Caco-2 (cell line): ENCODE measurements around the gene DNLZ. TPM values are rescaled to one million over a fixed set of nuclear protein-coding genes. Genes with fewer than 3 reads are reported as not detected.

Source experiments
- BruUV-seq: library from RNA; stranded (reverse); fragments of 400-500 nt; replicated peaks from 2 replicates; lab custom pipeline; 2021; lab: Mats Ljungman, UMichigan
- CTCF ChIA-PET: fragments of 300-600 bp; sonication (Branson Sonifier 250); formaldehyde crosslinking; loops from one replicate; lab custom pipeline; 2022; ENCODE audit warnings: antibody characterized with exemption; lab: Charles Lee
- POLR2A ChIA-PET: fragments of 300-600 bp; sonication (Branson Sonifier 250); formaldehyde crosslinking; loops from one replicate; lab custom pipeline; 2022; ENCODE audit warnings: antibody characterized with exemption; lab: Charles Lee
- DNase-seq, 2 experiments: peaks; one replicate each; pipeline versions ENCODE4 v3.0.0 to v3.0.0-alpha.2; 2020 to 2022
- H3K27me3 ChIP-seq: replicated peaks from 2 replicates; pipeline ENCODE4 v1.6.0; 2011; ENCODE audit warnings: low read length; ENCODE audit not compliant: control insufficient read depth, insufficient read depth
- H3K36me3 ChIP-seq: 2 replicates; pipeline ENCODE4 v1.5.1; 2011; ENCODE audit warnings: low read length; ENCODE audit not compliant: control insufficient read depth, insufficient read depth
- H3K4me1 ChIP-seq: fragments of 250-450 bp; sonication (Bioruptor Pico); 2 replicates; pipeline ENCODE4 v1.5.1; 2020; ENCODE audit warnings: mild to moderate bottlenecking
- H3K4me3 ChIP-seq: 2 replicates; pipeline ENCODE4 v1.5.1; 2011; ENCODE audit warnings: low read depth, mild to moderate bottlenecking, control low read depth, low read length
- H3K9me3 ChIP-seq: fragments of 250-450 bp; sonication (Bioruptor Pico); 2 replicates; pipeline ENCODE4 v1.5.1; 2020; ENCODE audit warnings: mild to moderate bottlenecking, moderate library complexity
- H3K27ac Mint-ChIP-seq: one replicate; pipeline ENCODE4 v1.8.0; 2022; ENCODE audit warnings: mixed read lengths; ENCODE audit not compliant: unreplicated experiment
- H3K27me3 Mint-ChIP-seq: one replicate; pipeline ENCODE4 v1.8.0; 2022; ENCODE audit warnings: mixed read lengths; ENCODE audit not compliant: insufficient read depth, unreplicated experiment
- H3K36me3 Mint-ChIP-seq: one replicate; pipeline ENCODE4 v1.8.0; 2022; ENCODE audit warnings: mild to moderate bottlenecking, mixed read lengths; ENCODE audit not compliant: insufficient read depth, unreplicated experiment
- H3K4me1 Mint-ChIP-seq: one replicate; pipeline ENCODE4 v1.8.0; 2022; ENCODE audit warnings: low read depth, mixed read lengths; ENCODE audit not compliant: unreplicated experiment
- H3K4me3 Mint-ChIP-seq: one replicate; pipeline ENCODE4 v1.8.0; 2022; ENCODE audit warnings: mild to moderate bottlenecking, moderate library complexity, mixed read lengths; ENCODE audit not compliant: unreplicated experiment
- H3K9me3 Mint-ChIP-seq: one replicate; pipeline ENCODE4 v1.8.0; 2022; ENCODE audit warnings: mixed read lengths; ENCODE audit not compliant: unreplicated experiment
- intact Hi-C: fragments of 100-400 bp; cut with micrococcal nuclease; formaldehyde crosslinking; loops from one replicate; pipeline ENCODE4 v1.10.0; 2022; ENCODE audit not compliant: unreplicated experiment
- total RNA-seq: library from RNA; stranded (reverse); gene quantifications from 2 replicates; pipeline ENCODE4 v1.2.3, GENCODE V29; 2022
- TF ChIP-seq, protein P1 (sequence below), 2 experiments: fragments of 200-600 bp in 1 of 2; IDR thresholded peaks; 1 replicate in 1 of 2; 2 replicates in 1 of 2; pipeline versions ENCODE4 v1.5.1 to v1.8.0; 2011 to 2022; ENCODE audit warnings: antibody characterized with exemption in 1 of 2, control low read depth in 1 of 2, inconsistent platforms in 1 of 2, low read depth in 1 of 2, low read length in 1 of 2, mild to moderate bottlenecking in 1 of 2, moderate library complexity in 1 of 2; ENCODE audit not compliant: insufficient read depth in 1 of 2, severe bottlenecking in 1 of 2, unreplicated experiment in 1 of 2

DNLZ gene
- total RNA-seq, 1 experiment from 2014 or later, result 29.1 TPM

- no peaks in the 10 kb centered on the region for H3K9me3 ChIP-seq
- H3K27me3 ChIP-seq, result no peaks in the 10 kb centered on the region
- TF ChIP-seq, protein P1, sequence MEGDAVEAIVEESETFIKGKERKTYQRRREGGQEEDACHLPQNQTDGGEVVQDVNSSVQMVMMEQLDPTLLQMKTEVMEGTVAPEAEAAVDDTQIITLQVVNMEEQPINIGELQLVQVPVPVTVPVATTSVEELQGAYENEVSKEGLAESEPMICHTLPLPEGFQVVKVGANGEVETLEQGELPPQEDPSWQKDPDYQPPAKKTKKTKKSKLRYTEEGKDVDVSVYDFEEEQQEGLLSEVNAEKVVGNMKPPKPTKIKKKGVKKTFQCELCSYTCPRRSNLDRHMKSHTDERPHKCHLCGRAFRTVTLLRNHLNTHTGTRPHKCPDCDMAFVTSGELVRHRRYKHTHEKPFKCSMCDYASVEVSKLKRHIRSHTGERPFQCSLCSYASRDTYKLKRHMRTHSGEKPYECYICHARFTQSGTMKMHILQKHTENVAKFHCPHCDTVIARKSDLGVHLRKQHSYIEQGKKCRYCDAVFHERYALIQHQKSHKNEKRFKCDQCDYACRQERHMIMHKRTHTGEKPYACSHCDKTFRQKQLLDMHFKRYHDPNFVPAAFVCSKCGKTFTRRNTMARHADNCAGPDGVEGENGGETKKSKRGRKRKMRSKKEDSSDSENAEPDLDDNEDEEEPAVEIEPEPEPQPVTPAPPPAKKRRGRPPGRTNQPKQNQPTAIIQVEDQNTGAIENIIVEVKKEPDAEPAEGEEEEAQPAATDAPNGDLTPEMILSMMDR (IDR thresholded peaks at IDR 0.05; ENCODE audit: insufficient read depth in 1 of 2, low read depth in 1 of 2, low read length in 1 of 2, severe bottlenecking in 1 of 2, unreplicated experiment in 1 of 2), result no peak
- peaks cover 7% of the 10 kb centered on the region for H3K4me1 ChIP-seq
- BruUV-seq, result no TSS peak
- ChIA-PET CTCF (interaction anchor here (1.8 kb wide), 1 partner anchor 19 kb away, joined by 12 read pairs; no protein-coding TSS in a partner anchor), POLR2A (no interaction called here)
- Mint-ChIP-seq H3K9me3 (no peaks in the 10 kb centered on the region), H3K27me3 (no peaks in the 10 kb centered on the region), H3K4me3 (no peak overlapping the region), H3K27ac (peak overlapping the region; percentile 80), H3K4me1 (no peaks in the 10 kb centered on the region), H3K36me3 (peaks cover 42% of the 10 kb centered on the region)
- DNase-seq, result no peak
- intact Hi-C loops, result loop anchor here (5.0 kb wide), 2 partner anchors 32 to 38 kb away; partner anchors contain the start of gene GPSM1
- H3K36me3 ChIP-seq, result no peaks in the 10 kb centered on the region
- H3K4me3 ChIP-seq, result no peak overlapping the region
Observed at GRCh38 chr9:136364942-136365774, 1.6 kb upstream of the DNLZ start.

DNA sequence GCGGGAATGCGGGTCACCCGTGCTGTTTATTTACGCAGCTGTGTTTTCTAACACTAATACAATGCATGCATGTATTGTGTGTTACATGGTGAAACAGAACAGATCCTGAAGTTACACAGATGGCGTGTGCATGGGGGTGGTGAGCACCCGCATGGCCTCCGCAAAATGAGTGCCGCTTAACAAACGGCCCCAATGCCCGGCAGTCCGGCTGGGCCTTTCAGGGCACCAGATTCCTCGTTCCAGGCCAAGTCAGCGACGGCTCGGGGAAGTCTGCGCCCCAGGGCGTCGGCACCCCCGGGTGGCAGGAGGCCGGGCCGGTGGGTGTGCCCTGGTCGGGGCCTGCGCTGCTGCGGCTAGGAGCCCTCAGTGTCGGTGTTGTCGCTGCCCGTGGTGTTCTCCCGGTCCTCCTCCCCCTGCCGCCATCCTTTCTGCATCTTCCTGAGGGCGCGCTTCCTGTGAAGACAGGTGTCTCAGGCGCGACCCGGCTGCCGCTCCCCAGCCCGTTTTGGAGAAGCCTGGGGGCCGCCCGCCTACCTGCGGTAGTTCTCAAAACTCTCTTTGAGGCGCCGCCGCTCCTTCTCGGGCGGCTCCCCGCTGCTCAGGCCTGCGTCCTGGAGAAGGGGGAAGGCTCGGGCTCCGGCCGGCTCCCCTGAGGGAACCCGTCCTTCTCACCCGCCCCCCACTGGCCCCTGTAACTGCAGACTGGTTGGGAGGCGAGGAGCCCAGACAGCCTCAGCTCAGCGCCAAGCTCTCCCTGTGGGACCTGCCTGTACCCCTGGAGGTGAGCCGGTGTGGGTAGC is 605 bp upstream of the DNLZ start:
- peak overlapping the region; percentile 22 for H3K4me3 ChIP-seq
- no peaks in the 10 kb centered on the region for H3K9me3 ChIP-seq
- no peak overlapping the region for H3K27ac Mint-ChIP-seq
- peaks cover 7% of the 10 kb centered on the region for H3K4me1 ChIP-seq
- H3K4me1 Mint-ChIP-seq, result no peaks in the 10 kb centered on the region
- DNase-seq, result no peak
- no peaks in the 10 kb centered on the region for H3K9me3 Mint-ChIP-seq
- CTCF ChIA-PET, result interaction anchor here (0.7 to 1.7 kb wide), 8 partner anchors 8 to 268 kb away, joined by 3 to 49 read pairs (median 4); no protein-coding TSS in a partner anchor
- BruUV-seq, result TSS peak; percentile 39
- TF ChIP-seq, protein P1 (IDR thresholded peaks at IDR 0.05; ENCODE audit: insufficient read depth in 1 of 2, low read depth in 1 of 2, low read length in 1 of 2, severe bottlenecking in 1 of 2, unreplicated experiment in 1 of 2), result no peak
- peaks cover 52% of the 10 kb centered on the region for H3K36me3 Mint-ChIP-seq
- H3K4me3 Mint-ChIP-seq, result peak overlapping the region; percentile 73
- H3K27me3 ChIP-seq, result no peaks in the 10 kb centered on the region
- no peaks in the 10 kb centered on the region; the same call in 1 of the 2 replicates for H3K36me3 ChIP-seq
- POLR2A ChIA-PET, result interaction anchor here (2.1 kb wide), 1 partner anchor 18 kb away, joined by 13 read pairs; no protein-coding TSS in a partner anchor
- intact Hi-C loops, result loop anchor here (1.0 to 5.0 kb wide), 3 partner anchors 18 to 37 kb away; partner anchors contain the start of gene GPSM1
- H3K27me3 Mint-ChIP-seq, result no peaks in the 10 kb centered on the region

- no TSS peak for BruUV-seq
- H3K4me3 ChIP-seq, result no peak overlapping the region
- H3K27ac Mint-ChIP-seq, result no peak overlapping the region
Observed at GRCh38 chr9:136362450-136362784, 1.1 kb downstream of the DNLZ start.

More at GRCh38 chr9:136362450-136362784, 1.1 kb downstream of the DNLZ start:
- Mint-ChIP-seq H3K36me3 (peaks cover 60% of the 10 kb centered on the region), H3K4me3 (no peak overlapping the region), H3K27me3 (no peaks in the 10 kb centered on the region), H3K9me3 (no peaks in the 10 kb centered on the region), H3K4me1 (no peaks in the 10 kb centered on the region)
- Histone ChIP-seq H3K4me1 (peaks cover 7% of the 10 kb centered on the region), H3K9me3 (no peaks in the 10 kb centered on the region), H3K36me3 (no peaks in the 10 kb centered on the region; the same call in 1 of the 2 replicates), H3K27me3 (no peaks in the 10 kb centered on the region)
- DNase-seq, result no peak
- intact Hi-C loops, result loop anchor here (5.0 kb wide), 2 partner anchors 35 kb away; partner anchors contain the start of gene GPSM1
- TF ChIP-seq, protein P1 (IDR thresholded peaks at IDR 0.05; ENCODE audit: insufficient read depth in 1 of 2, low read depth in 1 of 2, low read length in 1 of 2, severe bottlenecking in 1 of 2, unreplicated experiment in 1 of 2), result no peak
- CTCF ChIA-PET, result interaction anchor here (0.6 to 1.7 kb wide), 11 partner anchors 10 to 708 kb away, joined by 3 to 49 read pairs (median 5); no protein-coding TSS in a partner anchor
- POLR2A ChIA-PET, result interaction anchor here (0.6 to 2.1 kb wide), 8 partner anchors 10 to 455 kb away, joined by 3 to 13 read pairs (median 4); partner anchors contain the start of genes CAMSAP1 and GPSM1
